WTC11 (cell line): ENCODE data around the gene EMILIN1. TPM values are rescaled to one million over a fixed set of nuclear protein-coding genes. Genes with fewer than 3 reads are reported as not detected.
A peak's percentile ranks its signal among the peaks of the same experiment; 100 is the strongest.

Experiments used
- ATAC-seq: fragments of 200-7000 bp; cut with Tn5 transposase; 2 replicates; pipeline ENCODE4 v1.10.0; 2021; ENCODE audit warnings: mild to moderate bottlenecking, moderate library complexity
- CTCF ChIA-PET: fragments of 300-600 bp; sonication (Branson Sonifier 250); formaldehyde crosslinking; loops from one replicate; lab custom pipeline; 2021; ENCODE audit warnings: antibody characterized with exemption; lab: Charles Lee
- POLR2A ChIA-PET: fragments of 350-600 bp; sonication (Branson Sonifier 250); formaldehyde crosslinking; loops from one replicate; lab custom pipeline; 2021; ENCODE audit warnings: antibody characterized with exemption; lab: Charles Lee
- DNase-seq: peaks from one replicate; pipeline ENCODE4 v3.0.0; 2021; ENCODE audit warnings: low spot score
- H3K27ac Mint-ChIP-seq: 2 replicates; pipeline ENCODE4 v1.8.0; 2021; ENCODE audit warnings: mixed read lengths
- H3K27me3 Mint-ChIP-seq: 2 replicates; pipeline ENCODE4 v1.8.0; 2021; ENCODE audit warnings: low read depth, mild to moderate bottlenecking, moderate library complexity, mixed read lengths
- H3K36me3 Mint-ChIP-seq: 2 replicates; pipeline ENCODE4 v1.8.0; 2021; ENCODE audit warnings: mixed read lengths
- H3K4me1 Mint-ChIP-seq: 2 replicates; pipeline ENCODE4 v1.8.0; 2022; ENCODE audit warnings: mixed read lengths
- H3K4me3 Mint-ChIP-seq: 2 replicates; pipeline ENCODE4 v1.8.0; 2021; ENCODE audit warnings: mild to moderate bottlenecking, moderate library complexity, mixed read lengths
- H3K9me3 Mint-ChIP-seq: 2 replicates; pipeline ENCODE4 v1.8.0; 2021; ENCODE audit warnings: mixed read lengths
- ATF1 ChIP-seq: sonication (generic); formaldehyde crosslinking; IDR thresholded peaks from 2 replicates; pipeline ENCODE4 v1.8.1; 2023; ENCODE audit warnings: mild to moderate bottlenecking, moderate library complexity, missing genetic modification reagents
- EMX1 ChIP-seq: fragments of 250-450 bp; sonication (Bioruptor Pico); IDR thresholded peaks from 2 replicates; pipeline ENCODE4 v1.8.0; 2021; ENCODE audit warnings: mild to moderate bottlenecking
- FOXK1 ChIP-seq: sonication (generic); formaldehyde crosslinking; IDR thresholded peaks from 2 replicates; pipeline ENCODE4 v1.8.0; 2022; ENCODE audit warnings: mild to moderate bottlenecking, moderate library complexity, missing genetic modification reagents
- GABPB1 ChIP-seq: sonication (generic); formaldehyde crosslinking; IDR thresholded peaks from 2 replicates; pipeline ENCODE4 v1.8.1; 2023; ENCODE audit warnings: mild to moderate bottlenecking, missing genetic modification reagents
- GTF2I ChIP-seq: fragments of 250-450 bp; sonication (Bioruptor Pico); conservative IDR thresholded peaks from 2 replicates; pipeline ENCODE4 v1.4.0; 2021; ENCODE audit warnings: mild to moderate bottlenecking
- MXD4 ChIP-seq: fragments of 250-450 bp; sonication (Bioruptor Pico); IDR thresholded peaks from 2 replicates; pipeline ENCODE4 v1.8.0; 2021; ENCODE audit warnings: mild to moderate bottlenecking, moderate library complexity, borderline replicate concordance
- NR2C2 ChIP-seq: sonication (generic); formaldehyde crosslinking; IDR thresholded peaks from 2 replicates; pipeline ENCODE4 v1.8.0; 2022; ENCODE audit warnings: mild to moderate bottlenecking, missing genetic modification reagents
- NR3C1 ChIP-seq: sonication (generic); formaldehyde crosslinking; conservative IDR thresholded peaks from 2 replicates; pipeline ENCODE4 v1.8.1; 2023; ENCODE audit warnings: low read depth, mild to moderate bottlenecking, missing genetic modification reagents
- OVOL2 ChIP-seq: fragments of 250-450 bp; sonication (Bioruptor Pico); IDR thresholded peaks from 2 replicates; pipeline ENCODE4 v1.9.0; 2021; ENCODE audit warnings: mild to moderate bottlenecking, borderline replicate concordance
- TCF7 ChIP-seq: sonication (generic); formaldehyde crosslinking; IDR thresholded peaks from 2 replicates; pipeline ENCODE4 v1.8.0; 2022; ENCODE audit warnings: mild to moderate bottlenecking, low read depth, missing genetic modification reagents, moderate library complexity
- ZBTB21 ChIP-seq: sonication (generic); formaldehyde crosslinking; IDR thresholded peaks from 2 replicates; pipeline ENCODE4 v1.8.1; 2023; ENCODE audit warnings: mild to moderate bottlenecking, missing genetic modification reagents, borderline replicate concordance
- ZNF232 ChIP-seq: sonication (generic); formaldehyde crosslinking; IDR thresholded peaks from 2 replicates; pipeline ENCODE4 v1.8.0; 2022; ENCODE audit warnings: mild to moderate bottlenecking, missing genetic modification reagents
- ZNF416 ChIP-seq: fragments of 250-450 bp; sonication (Bioruptor Pico); IDR thresholded peaks from 2 replicates; pipeline ENCODE4 v1.9.0; 2021; ENCODE audit warnings: mild to moderate bottlenecking, inconsistent platforms
- ZNF423 ChIP-seq: fragments of 250-450 bp; sonication (Bioruptor Pico); IDR thresholded peaks from 2 replicates; pipeline ENCODE4 v2.1.2; 2022; ENCODE audit warnings: mild to moderate bottlenecking, moderate library complexity
- total RNA-seq: library from RNA; stranded (reverse); gene quantifications from 3 replicates; pipeline ENCODE4 v1.2.3, GENCODE V29; 2021
- TF ChIP-seq, protein P1 (sequence below): sonication (generic); formaldehyde crosslinking; IDR thresholded peaks from 2 replicates; pipeline ENCODE4 v1.8.1; 2023; ENCODE audit warnings: mild to moderate bottlenecking, missing genetic modification reagents, moderate library complexity
- TF ChIP-seq, protein P2 (sequence below): sonication (generic); formaldehyde crosslinking; IDR thresholded peaks from 2 replicates; pipeline ENCODE4 v1.8.1; 2023; ENCODE audit warnings: mild to moderate bottlenecking, missing genetic modification reagents
- TF ChIP-seq, protein P3 (sequence below): sonication (generic); formaldehyde crosslinking; IDR thresholded peaks from 2 replicates; pipeline ENCODE4 v1.8.1; 2023; ENCODE audit warnings: mild to moderate bottlenecking, missing genetic modification reagents, moderate library complexity
- TF ChIP-seq, protein P4 (sequence below): sonication (generic); formaldehyde crosslinking; IDR thresholded peaks from 2 replicates; pipeline ENCODE4 v1.8.1; 2023; ENCODE audit warnings: mild to moderate bottlenecking, missing genetic modification reagents, borderline replicate concordance

The EMILIN1 gene
- total RNA-seq, 1 experiment from 2014 or later: 3.5 TPM

DNA sequence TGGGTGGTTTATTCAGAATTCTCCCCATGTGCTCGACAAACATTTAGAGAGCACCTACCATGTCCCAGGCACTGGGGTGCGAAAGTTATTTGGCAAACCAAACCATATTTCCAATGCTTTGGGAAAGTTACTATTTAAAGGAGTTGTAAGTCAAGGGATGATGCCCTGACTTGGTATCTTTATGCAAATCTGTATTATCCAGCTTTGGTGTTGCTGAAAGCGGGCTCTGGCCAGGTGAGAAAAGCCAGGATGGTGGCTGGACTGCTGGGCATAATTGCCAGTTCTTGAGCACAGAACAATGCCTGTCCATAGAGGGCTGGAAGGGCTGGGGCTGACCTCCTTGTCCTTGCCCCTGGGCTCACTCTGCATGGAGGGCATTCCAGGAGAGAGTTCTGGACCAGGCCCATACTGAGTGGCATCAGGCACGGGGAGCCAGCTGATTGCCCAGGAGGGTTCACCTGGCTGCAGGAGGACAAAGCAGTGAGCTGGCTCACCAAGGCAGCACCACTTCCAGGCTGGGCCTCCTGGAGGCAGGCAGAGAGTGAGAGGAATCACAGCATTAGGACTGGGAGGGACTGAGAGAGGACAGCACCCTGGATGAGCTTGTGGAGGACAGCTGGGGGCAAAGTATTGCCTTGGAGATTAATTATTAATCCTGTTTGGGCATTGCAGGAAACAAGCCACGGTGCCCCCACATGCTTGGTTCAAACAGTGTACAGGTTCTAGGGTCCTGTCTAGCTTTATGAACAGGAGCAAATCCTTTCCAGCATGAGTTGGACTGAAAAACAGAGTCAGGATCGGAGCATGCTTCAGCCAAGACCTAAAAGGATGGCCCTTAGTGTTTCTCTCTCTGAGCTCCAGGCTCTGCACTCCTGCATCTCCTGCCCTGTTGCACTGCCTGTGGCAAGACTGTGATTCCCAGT is 15.3 kb downstream of the EMILIN1 start:
- no peaks in the 10 kb centered on the region for H3K36me3 Mint-ChIP-seq
- H3K4me3 Mint-ChIP-seq: no peak overlapping the region
- TF ChIP-seq, protein P1, sequence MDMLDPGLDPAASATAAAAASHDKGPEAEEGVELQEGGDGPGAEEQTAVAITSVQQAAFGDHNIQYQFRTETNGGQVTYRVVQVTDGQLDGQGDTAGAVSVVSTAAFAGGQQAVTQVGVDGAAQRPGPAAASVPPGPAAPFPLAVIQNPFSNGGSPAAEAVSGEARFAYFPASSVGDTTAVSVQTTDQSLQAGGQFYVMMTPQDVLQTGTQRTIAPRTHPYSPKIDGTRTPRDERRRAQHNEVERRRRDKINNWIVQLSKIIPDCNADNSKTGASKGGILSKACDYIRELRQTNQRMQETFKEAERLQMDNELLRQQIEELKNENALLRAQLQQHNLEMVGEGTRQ (CRISPR knock-in tag): no peak
- peak; percentile 71 for TF ChIP-seq GABPB1 (CRISPR knock-in tag)
- DNase-seq (no peak), ATAC-seq (no peak)
- ChIA-PET CTCF (interaction anchor here (0.7 to 1.2 kb wide), 4 partner anchors 10 to 132 kb away, joined by 3 to 4 read pairs (median 4); no protein-coding TSS in a partner anchor), POLR2A (no interaction called here)
- no peak overlapping the region for H3K27ac Mint-ChIP-seq
- H3K4me1 Mint-ChIP-seq: peaks cover 6% of the 10 kb centered on the region
- peaks cover 2% of the 10 kb centered on the region for H3K27me3 Mint-ChIP-seq
- no peaks in the 10 kb centered on the region for H3K9me3 Mint-ChIP-seq

DNA sequence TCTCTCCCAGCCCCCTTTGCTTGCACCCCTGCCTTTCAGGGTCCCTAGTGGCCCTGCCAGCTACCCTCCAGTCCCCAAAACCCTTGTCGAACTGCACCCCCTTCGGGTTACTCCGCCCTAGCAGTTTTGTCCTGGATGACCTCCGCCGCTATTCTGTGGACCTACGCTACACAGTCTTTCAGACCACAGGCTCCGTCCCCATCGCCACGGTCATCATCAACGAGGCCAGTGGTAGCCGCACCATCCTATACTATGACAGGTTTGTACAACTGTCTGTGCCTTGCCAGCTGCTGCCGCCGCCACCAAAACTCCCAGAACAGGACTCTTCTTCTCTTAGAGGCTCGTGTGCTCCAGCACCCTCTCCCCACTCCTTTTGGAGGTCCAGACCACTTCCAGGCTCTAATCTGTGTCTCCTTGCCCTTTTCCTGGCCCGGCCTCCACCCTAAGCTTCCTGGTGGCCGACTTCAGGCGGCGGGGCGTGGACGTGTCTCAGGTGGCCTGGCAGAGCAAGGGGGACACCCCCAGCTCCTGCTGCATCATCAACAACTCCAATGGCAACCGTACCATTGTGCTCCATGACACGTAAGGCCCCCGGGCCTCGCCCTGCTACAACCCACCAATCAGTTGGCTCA is 16.1 kb downstream of the EMILIN1 start:
- POLR2A ChIA-PET: no interaction called here
- Mint-ChIP-seq H3K27me3 (no peaks in the 10 kb centered on the region), H3K4me3 (no peak overlapping the region), H3K9me3 (no peaks in the 10 kb centered on the region), H3K36me3 (no peaks in the 10 kb centered on the region), H3K4me1 (peaks cover 6% of the 10 kb centered on the region), H3K27ac (no peak overlapping the region)
- CTCF ChIA-PET: interaction anchor here (0.7 to 1.2 kb wide), 4 partner anchors 11 to 132 kb away, joined by 3 to 4 read pairs (median 4); no protein-coding TSS in a partner anchor
- TF ChIP-seq, protein P2, sequence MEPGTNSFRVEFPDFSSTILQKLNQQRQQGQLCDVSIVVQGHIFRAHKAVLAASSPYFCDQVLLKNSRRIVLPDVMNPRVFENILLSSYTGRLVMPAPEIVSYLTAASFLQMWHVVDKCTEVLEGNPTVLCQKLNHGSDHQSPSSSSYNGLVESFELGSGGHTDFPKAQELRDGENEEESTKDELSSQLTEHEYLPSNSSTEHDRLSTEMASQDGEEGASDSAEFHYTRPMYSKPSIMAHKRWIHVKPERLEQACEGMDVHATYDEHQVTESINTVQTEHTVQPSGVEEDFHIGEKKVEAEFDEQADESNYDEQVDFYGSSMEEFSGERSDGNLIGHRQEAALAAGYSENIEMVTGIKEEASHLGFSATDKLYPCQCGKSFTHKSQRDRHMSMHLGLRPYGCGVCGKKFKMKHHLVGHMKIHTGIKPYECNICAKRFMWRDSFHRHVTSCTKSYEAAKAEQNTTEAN (CRISPR knock-in tag): no peak
- TF ChIP-seq NR2C2 (no peak), NR3C1 (CRISPR knock-in tag) (no peak), ZNF232 (no peak), MXD4 (CRISPR knock-in tag) (no peak), GTF2I (CRISPR knock-in tag) (no peak), ZNF423 (CRISPR knock-in tag) (no peak), FOXK1 (CRISPR knock-in tag) (no peak), ZNF416 (CRISPR knock-in tag) (no peak), TCF7 (CRISPR knock-in tag) (no peak), ATF1 (CRISPR knock-in tag) (no peak), OVOL2 (CRISPR knock-in tag) (no peak), ZBTB21 (CRISPR knock-in tag) (no peak), EMX1 (CRISPR knock-in tag) (no peak)
- TF ChIP-seq, protein P3, sequence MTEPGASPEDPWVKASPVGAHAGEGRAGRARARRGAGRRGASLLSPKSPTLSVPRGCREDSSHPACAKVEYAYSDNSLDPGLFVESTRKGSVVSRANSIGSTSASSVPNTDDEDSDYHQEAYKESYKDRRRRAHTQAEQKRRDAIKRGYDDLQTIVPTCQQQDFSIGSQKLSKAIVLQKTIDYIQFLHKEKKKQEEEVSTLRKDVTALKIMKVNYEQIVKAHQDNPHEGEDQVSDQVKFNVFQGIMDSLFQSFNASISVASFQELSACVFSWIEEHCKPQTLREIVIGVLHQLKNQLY: no peak
- TF ChIP-seq, protein P4, sequence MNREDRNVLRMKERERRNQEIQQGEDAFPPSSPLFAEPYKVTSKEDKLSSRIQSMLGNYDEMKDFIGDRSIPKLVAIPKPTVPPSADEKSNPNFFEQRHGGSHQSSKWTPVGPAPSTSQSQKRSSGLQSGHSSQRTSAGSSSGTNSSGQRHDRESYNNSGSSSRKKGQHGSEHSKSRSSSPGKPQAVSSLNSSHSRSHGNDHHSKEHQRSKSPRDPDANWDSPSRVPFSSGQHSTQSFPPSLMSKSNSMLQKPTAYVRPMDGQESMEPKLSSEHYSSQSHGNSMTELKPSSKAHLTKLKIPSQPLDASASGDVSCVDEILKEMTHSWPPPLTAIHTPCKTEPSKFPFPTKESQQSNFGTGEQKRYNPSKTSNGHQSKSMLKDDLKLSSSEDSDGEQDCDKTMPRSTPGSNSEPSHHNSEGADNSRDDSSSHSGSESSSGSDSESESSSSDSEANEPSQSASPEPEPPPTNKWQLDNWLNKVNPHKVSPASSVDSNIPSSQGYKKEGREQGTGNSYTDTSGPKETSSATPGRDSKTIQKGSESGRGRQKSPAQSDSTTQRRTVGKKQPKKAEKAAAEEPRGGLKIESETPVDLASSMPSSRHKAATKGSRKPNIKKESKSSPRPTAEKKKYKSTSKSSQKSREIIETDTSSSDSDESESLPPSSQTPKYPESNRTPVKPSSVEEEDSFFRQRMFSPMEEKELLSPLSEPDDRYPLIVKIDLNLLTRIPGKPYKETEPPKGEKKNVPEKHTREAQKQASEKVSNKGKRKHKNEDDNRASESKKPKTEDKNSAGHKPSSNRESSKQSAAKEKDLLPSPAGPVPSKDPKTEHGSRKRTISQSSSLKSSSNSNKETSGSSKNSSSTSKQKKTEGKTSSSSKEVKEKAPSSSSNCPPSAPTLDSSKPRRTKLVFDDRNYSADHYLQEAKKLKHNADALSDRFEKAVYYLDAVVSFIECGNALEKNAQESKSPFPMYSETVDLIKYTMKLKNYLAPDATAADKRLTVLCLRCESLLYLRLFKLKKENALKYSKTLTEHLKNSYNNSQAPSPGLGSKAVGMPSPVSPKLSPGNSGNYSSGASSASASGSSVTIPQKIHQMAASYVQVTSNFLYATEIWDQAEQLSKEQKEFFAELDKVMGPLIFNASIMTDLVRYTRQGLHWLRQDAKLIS (CRISPR knock-in tag): no peak
- ATAC-seq (no peak), DNase-seq (no peak)
